ENCODE results near the gene AUNIP. TPM values are rescaled to one million over a fixed set of nuclear protein-coding genes. Genes with fewer than 3 reads are reported as not detected.

AUNIP gene, protein sequence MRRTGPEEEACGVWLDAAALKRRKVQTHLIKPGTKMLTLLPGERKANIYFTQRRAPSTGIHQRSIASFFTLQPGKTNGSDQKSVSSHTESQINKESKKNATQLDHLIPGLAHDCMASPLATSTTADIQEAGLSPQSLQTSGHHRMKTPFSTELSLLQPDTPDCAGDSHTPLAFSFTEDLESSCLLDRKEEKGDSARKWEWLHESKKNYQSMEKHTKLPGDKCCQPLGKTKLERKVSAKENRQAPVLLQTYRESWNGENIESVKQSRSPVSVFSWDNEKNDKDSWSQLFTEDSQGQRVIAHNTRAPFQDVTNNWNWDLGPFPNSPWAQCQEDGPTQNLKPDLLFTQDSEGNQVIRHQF
- total RNA-seq (2021): 22.0 and 22.2 TPM in 2 replicates
- long read RNA-seq, transcript AUNIP-201 (3 exons, 2,116 nt): major isoform, 117 of 124 reads
- long read RNA-seq, partial matches to known transcripts: 6 of 124 reads
- long read RNA-seq, other reads (novel, unspliced or antisense): 1 of 124 reads

DNA sequence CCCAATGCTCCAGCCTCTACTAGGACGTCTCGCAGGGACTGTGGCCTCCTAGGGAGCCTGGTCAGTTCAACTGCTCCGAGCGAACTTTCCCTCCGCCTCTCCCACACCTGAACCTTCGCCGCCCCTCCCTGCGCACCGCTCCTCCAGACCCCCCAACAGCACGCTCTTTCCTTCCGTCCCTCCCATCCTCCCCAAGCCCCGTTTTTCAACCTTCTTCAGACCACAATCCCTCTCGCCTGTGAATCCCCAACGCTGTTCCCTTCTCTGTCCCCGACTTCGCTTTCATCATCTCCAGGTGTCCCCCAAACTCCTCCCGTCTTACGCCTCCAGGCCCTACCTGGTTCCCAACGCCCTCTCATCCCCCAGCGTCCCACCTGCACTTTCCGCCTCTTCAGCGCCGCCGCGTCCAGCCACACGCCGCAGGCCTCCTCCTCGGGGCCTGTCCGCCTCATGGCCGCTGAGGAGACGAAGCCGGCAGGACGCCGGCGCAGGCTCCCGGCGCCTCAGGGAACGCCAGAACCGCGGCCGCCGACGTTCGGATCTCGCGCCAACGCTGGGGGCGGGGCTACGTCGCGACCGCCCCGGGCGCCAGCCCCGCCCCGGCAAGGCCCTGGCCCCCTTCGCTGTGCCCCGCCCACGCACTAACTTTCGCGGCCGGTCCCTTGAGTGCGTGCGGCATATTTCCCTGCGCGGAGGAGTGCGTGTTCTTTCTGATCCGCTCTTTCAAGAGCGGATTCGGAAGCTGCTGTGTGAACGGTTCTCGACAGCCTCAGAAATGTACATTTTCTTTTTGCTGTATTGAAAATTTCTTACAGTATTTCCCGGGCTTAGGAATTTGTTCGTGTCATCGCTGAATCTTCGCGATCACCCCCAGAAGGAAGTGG lies at the start of gene AUNIP:
AUNIP (minus strand) TSS at position 552 of the 884 bp plus-strand sequence; CDS start at position 452, 100 bp downstream.
- peak within 1 kb of the TSS; percentile 12 for H2BK12ac ChIP-seq (ENCODE audit: insufficient read length, low read depth, low read length)
- H4K5ac ChIP-seq (ENCODE audit: insufficient read length, low read depth, low read length): peak within 1 kb of the TSS; percentile 89
- H3K4me2 ChIP-seq (ENCODE audit: insufficient read depth, insufficient read length, low read length): peak within 1 kb of the TSS; percentile 96
- peak within 1 kb of the TSS; percentile 95 for H2AFZ ChIP-seq (ENCODE audit: low read length)
- peak within 1 kb of the TSS; percentile 65 for H3K27ac ChIP-seq (ENCODE audit: insufficient read length, low read depth, low read length)
- H3K56ac ChIP-seq (ENCODE audit: insufficient read length, low read depth, low read length): peak within 1 kb of the TSS; percentile 51
- H2BK120ac ChIP-seq (ENCODE audit: low read depth, low read length, poor library complexity, severe bottlenecking): no peak within 1 kb of the TSS
- DNase-seq: peak; percentile 81
- no peaks in the 10 kb centered on the region for H3K27me3 Mint-ChIP-seq (ENCODE audit: low read depth)
- no peaks in the 10 kb centered on the region for H3K27me3 ChIP-seq (ENCODE audit: insufficient read depth, low read length)
- TF ChIP-seq, protein P1, sequence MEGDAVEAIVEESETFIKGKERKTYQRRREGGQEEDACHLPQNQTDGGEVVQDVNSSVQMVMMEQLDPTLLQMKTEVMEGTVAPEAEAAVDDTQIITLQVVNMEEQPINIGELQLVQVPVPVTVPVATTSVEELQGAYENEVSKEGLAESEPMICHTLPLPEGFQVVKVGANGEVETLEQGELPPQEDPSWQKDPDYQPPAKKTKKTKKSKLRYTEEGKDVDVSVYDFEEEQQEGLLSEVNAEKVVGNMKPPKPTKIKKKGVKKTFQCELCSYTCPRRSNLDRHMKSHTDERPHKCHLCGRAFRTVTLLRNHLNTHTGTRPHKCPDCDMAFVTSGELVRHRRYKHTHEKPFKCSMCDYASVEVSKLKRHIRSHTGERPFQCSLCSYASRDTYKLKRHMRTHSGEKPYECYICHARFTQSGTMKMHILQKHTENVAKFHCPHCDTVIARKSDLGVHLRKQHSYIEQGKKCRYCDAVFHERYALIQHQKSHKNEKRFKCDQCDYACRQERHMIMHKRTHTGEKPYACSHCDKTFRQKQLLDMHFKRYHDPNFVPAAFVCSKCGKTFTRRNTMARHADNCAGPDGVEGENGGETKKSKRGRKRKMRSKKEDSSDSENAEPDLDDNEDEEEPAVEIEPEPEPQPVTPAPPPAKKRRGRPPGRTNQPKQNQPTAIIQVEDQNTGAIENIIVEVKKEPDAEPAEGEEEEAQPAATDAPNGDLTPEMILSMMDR (conservative IDR thresholded peaks at IDR 0.05): no peak
- H3K4me1 Mint-ChIP-seq: peaks cover 14 to 24% of the 10 kb centered on the region in 2 experiments
- no peak within 1 kb of the TSS for H4K8ac ChIP-seq (replicated peaks; ENCODE audit: insufficient read length, low read depth, low read length)
- WGBS (ENCODE audit: extremely low coverage, insufficient read length, low lambda C conversion rate): no CpG with 5 or more reads among the region's 77 CpGs
- peak within 1 kb of the TSS; percentile 95 for H3K18ac ChIP-seq (ENCODE audit: insufficient read length, low read depth, low read length)
- peaks cover 3% of the 10 kb centered on the region; the same call in 1 of the 2 replicates for H3K4me1 ChIP-seq (ENCODE audit: insufficient read depth, low read length)
- H3K9me3 Mint-ChIP-seq: no peaks in the 10 kb centered on the region
- H2AK5ac ChIP-seq (ENCODE audit: insufficient read length, low read length): no peak within 1 kb of the TSS
- H3K27ac Mint-ChIP-seq: peak within 1 kb of the TSS; percentile 83 to 99 (median 97)
- no peak within 1 kb of the TSS for H3K23ac ChIP-seq (ENCODE audit: insufficient read length, low read depth, low read length)
- H3K79me2 ChIP-seq (ENCODE audit: insufficient read depth, low read length): peaks cover 9% of the 10 kb centered on the region; the same call in 1 of the 2 replicates
- H3K79me1 ChIP-seq (ENCODE audit: insufficient read depth, low read depth, low read length, poor library complexity, severe bottlenecking): no peaks in the 10 kb centered on the region
- H3K23me2 ChIP-seq (ENCODE audit: insufficient read length, low read depth, low read length, poor library complexity, severe bottlenecking): peaks cover 16% of the 10 kb centered on the region
- no peak within 1 kb of the TSS for H3T11ph ChIP-seq (ENCODE audit: low read length)
- no peaks in the 10 kb centered on the region for H4K20me1 ChIP-seq (ENCODE audit: control insufficient read depth, insufficient read depth, insufficient read length)
- H4K91ac ChIP-seq (ENCODE audit: insufficient read length, low read depth, low read length): no peak within 1 kb of the TSS
- H3K4me3 Mint-ChIP-seq: peak within 1 kb of the TSS; percentile 98
- no peaks in the 10 kb centered on the region for H3K9me3 ChIP-seq (ENCODE audit: control insufficient read depth, low read depth, low read length)
- H3K14ac ChIP-seq (ENCODE audit: insufficient read depth, low read length): peak within 1 kb of the TSS; percentile 99
- H3K9ac ChIP-seq (ENCODE audit: extremely low read depth, insufficient read length, low read length): peak within 1 kb of the TSS; percentile 97
- H3K4ac ChIP-seq (ENCODE audit: low read depth, low read length): peak within 1 kb of the TSS; percentile 40; the same call in 1 of the 2 replicates
- H2BK5ac ChIP-seq (ENCODE audit: insufficient read length, low read length): peak within 1 kb of the TSS; percentile 56
- H3K36me3 Mint-ChIP-seq (ENCODE audit: insufficient read depth in 1 of 3, low read depth in 3 of 3): peaks cover 0 to 12% (median 11%) of the 10 kb centered on the region in 3 experiments; a peak in 4 of 7 replicates
- H2BK20ac ChIP-seq (ENCODE audit: low read depth, low read length, poor library complexity, severe bottlenecking): no peak within 1 kb of the TSS
- 0 out of 2 replicates have a peak within 1 kb of the TSS, but pooled peaks have one; percentile 82 for H2BK15ac ChIP-seq (ENCODE audit: low read depth, low read length)

Data from H9 (cell line).